ENCODE results near the gene PTPRT. TPM values are rescaled to one million over a fixed set of nuclear protein-coding genes. Genes with fewer than 3 reads are reported as not detected.

The PTPRT gene
- total RNA-seq, 1 donor from 2014 or later: 0.19 TPM

- intact Hi-C loops (cut with DNase I): no loop called here
- no peak for ATAC-seq
- no peak for DNase-seq (ENCODE audit: missing footprints)
Observed at GRCh38 chr20:42635699-42636411, 553.9 kb downstream of the PTPRT start.

DNA sequence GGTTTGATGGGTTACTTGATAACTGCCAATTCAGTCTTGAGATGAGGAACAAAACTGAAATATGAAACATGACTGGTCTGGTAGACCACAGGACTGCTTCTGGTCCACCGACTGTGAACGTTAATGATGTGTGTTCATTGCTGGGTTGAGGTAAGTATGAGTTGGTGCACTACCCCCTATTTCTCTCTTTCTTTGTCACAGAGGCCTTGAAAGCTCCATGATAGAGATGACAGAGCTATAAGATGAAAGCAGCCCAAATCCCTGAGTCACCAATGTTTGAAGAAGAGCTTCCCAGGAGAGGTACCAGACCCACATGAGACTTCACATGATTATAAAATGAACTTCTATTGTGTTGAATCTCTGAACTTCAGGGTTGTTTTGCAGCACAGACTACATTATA, 555.5 kb downstream of the PTPRT start:
- ATAC-seq (no peak), DNase-seq (ENCODE audit: missing footprints) (no peak)
- intact Hi-C loops (cut with DNase I): no loop called here

- no peak for ATAC-seq
- no peak for DNase-seq (ENCODE audit: missing footprints)
- intact Hi-C loops (cut with DNase I): no loop called here
Observed at GRCh38 chr20:42628683-42629082, 561.0 kb downstream of the PTPRT start.

DNA sequence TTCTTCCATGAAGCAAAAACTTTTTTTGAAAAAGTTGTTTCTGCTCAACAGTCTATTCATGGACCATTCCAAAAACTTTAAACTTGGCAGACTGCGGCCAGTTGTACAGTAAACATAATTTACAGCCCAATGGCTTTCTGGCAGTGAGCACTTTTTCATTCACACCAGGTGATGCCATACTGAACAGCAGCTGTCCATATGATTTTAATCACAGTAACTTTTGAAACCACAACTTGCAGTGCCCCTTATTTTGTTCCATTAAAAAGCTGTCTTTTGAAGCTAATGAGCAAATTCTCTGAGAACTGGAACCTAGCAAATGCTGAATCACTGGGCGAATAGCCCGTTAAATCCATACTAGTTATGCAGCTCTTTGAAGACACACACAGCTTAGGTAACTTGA, 576.6 kb downstream of the PTPRT start:
- DNase-seq (ENCODE audit: missing footprints): no peak
- ATAC-seq: no peak
- intact Hi-C loops (cut with DNase I): no loop called here

DNA sequence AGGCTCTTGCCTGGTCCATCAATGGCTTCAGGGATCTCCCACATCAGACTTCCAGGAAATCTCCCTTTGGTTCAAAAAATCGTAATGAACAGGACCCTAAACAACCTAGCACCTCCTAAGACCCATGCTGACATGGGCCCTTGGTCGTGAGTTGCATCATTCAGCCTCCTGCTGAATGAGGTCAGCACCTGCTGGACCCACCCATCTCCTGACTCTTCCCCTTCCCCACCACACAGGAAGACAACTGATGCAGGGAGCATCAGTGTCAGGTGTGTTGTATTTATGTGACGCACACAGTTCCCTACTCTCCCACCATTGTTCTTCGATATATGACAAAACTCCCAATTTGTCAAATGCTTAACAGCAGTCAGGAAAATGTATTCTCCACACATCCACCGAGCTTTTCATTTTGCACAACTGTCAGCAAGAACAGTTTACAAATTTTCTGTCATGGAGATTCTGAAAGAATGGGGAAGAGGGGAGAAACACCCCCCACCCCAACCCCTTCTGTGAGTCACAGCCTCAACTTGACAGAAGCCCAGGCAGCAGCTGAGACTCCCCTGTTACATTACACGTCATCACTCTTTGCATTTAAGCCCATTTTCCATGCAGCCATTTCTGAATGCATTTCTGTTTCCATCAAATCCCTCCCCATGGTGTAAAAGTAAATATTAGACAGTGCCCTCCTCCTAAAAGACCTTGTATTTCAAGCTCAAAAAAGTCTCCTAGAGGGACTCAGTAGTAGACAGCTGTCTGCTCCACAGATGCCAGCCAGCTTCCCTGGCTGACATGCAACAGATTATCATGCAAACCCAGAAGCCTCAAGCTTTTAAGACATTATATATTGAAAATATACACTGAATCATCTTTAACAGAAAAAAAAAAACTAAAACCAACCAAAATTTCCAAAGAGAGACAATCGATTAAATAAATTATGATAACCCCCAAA, 577.5 kb downstream of the PTPRT start:
- ATAC-seq (no peak), DNase-seq (ENCODE audit: missing footprints) (no peak)
- intact Hi-C loops (cut with DNase I): no loop called here

GRCh38 chr20:42611423-42611822, 578.3 kb downstream of the PTPRT start:
- intact Hi-C loops (cut with DNase I): no loop called here
- no peak for DNase-seq (ENCODE audit: missing footprints)
- ATAC-seq: no peak

- intact Hi-C loops (cut with DNase I): no loop called here
- DNase-seq (ENCODE audit: missing footprints): no peak
- no peak for ATAC-seq
Observed at GRCh38 chr20:42610070-42610469, 579.6 kb downstream of the PTPRT start.

GRCh38 chr20:42609618-42610017, 580.1 kb downstream of the PTPRT start:
- intact Hi-C loops (cut with DNase I): no loop called here
- DNase-seq (ENCODE audit: missing footprints) (no peak), ATAC-seq (no peak)

GRCh38 chr20:42604998-42605956, 584.4 kb downstream of the PTPRT start:
- DNase-seq (ENCODE audit: missing footprints) (no peak), ATAC-seq (no peak)
- intact Hi-C loops (cut with DNase I): no loop called here

- DNase-seq (ENCODE audit: missing footprints) (no peak), ATAC-seq (no peak)
- intact Hi-C loops (cut with DNase I): no loop called here
Observed at GRCh38 chr20:42603655-42604054, 586.1 kb downstream of the PTPRT start.

- intact Hi-C loops (cut with DNase I): no loop called here
- DNase-seq (ENCODE audit: missing footprints) (no peak), ATAC-seq (no peak)
Observed at GRCh38 chr20:42598581-42598980, 591.1 kb downstream of the PTPRT start.

DNA sequence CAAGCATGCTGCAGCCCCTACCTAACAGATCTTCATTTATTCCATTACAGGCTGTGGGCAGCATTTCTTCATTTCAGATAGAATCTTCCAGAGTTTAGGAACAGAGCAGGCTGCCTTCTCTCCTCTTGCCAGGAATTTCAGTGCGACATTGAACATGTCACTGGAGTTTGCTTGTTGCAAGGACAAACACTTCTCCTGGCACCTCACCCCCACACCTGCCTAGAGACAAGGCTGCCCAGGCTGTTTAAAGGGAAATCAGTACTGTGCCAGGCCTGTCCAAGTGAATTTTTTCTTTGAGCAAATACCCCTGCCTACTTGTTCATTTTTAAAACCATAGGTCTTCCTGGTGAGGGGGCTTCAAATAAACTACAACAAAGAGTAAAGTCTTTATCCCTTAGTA, 594.1 kb downstream of the PTPRT start:
- intact Hi-C loops (cut with DNase I): no loop called here
- DNase-seq (ENCODE audit: missing footprints) (no peak), ATAC-seq (no peak)

DNA sequence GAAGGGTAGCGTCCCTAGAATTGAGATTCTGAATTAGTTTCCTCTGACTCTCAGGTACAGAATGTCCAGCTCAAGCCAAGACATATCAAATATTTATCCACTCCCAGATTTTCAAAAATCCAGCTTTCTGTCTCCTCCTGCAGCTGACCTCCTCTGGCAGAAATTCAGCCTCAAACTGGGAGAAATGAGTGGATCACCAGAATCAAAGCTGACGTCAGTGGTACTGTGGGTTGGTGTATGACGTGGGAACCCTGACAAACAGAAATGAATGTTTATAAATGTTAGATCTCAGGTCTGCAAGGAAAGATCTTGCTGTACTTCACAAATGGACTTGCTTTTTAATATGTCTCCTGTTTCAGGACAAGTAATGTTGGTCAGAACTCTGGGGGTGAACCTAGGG, 595.0 kb downstream of the PTPRT start:
- intact Hi-C loops (cut with DNase I): no loop called here
- ATAC-seq: no peak
- no peak for DNase-seq (ENCODE audit: missing footprints)

- DNase-seq (ENCODE audit: missing footprints): no peak
- no peak for ATAC-seq
- intact Hi-C loops (cut with DNase I): no loop called here
Observed at GRCh38 chr20:42594011-42594410, 595.7 kb downstream of the PTPRT start.

- intact Hi-C loops (cut with DNase I): no loop called here
- no peak for DNase-seq (ENCODE audit: missing footprints)
- no peak for ATAC-seq
Observed at GRCh38 chr20:42589976-42590639, 599.6 kb downstream of the PTPRT start.

GRCh38 chr20:42588847-42589246, 600.9 kb downstream of the PTPRT start:
- DNase-seq (ENCODE audit: missing footprints): no peak
- intact Hi-C loops (cut with DNase I): no loop called here

DNA sequence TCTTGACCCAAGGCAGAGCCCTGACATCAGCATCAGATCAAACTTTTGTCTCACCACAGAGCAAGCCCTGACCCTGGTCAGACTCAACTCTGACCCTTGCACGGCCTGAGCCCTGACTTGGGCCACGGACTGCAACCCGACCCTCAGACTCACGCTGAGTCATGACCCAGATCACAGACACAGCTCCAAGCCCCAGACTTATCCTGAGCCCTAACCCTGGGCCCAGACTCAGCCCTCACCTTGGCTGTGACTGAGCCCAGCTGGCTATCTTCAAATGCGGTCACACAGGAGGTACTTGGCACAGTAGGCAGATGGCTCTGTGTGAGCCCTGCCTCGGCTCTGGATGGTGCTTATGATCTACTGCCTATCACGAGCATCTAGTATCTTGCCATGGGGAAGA, 602.3 kb downstream of the PTPRT start:
- DNase-seq (ENCODE audit: missing footprints) (no peak), ATAC-seq (no peak)
- intact Hi-C loops (cut with DNase I): no loop called here

More at GRCh38 chr20:42588847-42589246, 600.9 kb downstream of the PTPRT start:
- ATAC-seq: no peak

- intact Hi-C loops (cut with DNase I): no loop called here
- no peak for DNase-seq (ENCODE audit: missing footprints)
- ATAC-seq: no peak
Observed at GRCh38 chr20:42581311-42581710, 608.4 kb downstream of the PTPRT start.

GRCh38 chr20:42576167-42576566, 613.5 kb downstream of the PTPRT start:
- intact Hi-C loops (cut with DNase I): no loop called here
- ATAC-seq (no peak), DNase-seq (ENCODE audit: missing footprints) (no peak)

All from Right ventricle myocardium inferior (tissue), 1 donor.